GM13976 (cell line): ENCODE data around the gene APMAP.

Source experiments
- DNase-seq: peaks from one replicate; pipeline ENCODE4 v3.0.0; 2012; ENCODE audit warnings: low spot score
- in situ Hi-C: fragments of 300-500 bp; cut with MboI; formaldehyde crosslinking; loops from one replicate; pipeline ENCODE4 v1.12.0; 2022; ENCODE audit warnings: low sequenced_read_pairs, mixed read lengths, inconsistent platforms; ENCODE audit not compliant: unreplicated experiment
- TF ChIP-seq, protein P1 (sequence below): IDR thresholded peaks from 2 replicates; pipeline ENCODE4 v1.5.1; 2012; ENCODE audit warnings: borderline replicate concordance, mild to moderate bottlenecking; ENCODE audit not compliant: insufficient read depth; ENCODE audit errors: extremely low read depth, missing control alignments, control extremely low read depth

The APMAP gene, protein sequence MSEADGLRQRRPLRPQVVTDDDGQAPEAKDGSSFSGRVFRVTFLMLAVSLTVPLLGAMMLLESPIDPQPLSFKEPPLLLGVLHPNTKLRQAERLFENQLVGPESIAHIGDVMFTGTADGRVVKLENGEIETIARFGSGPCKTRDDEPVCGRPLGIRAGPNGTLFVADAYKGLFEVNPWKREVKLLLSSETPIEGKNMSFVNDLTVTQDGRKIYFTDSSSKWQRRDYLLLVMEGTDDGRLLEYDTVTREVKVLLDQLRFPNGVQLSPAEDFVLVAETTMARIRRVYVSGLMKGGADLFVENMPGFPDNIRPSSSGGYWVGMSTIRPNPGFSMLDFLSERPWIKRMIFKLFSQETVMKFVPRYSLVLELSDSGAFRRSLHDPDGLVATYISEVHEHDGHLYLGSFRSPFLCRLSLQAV

DNA sequence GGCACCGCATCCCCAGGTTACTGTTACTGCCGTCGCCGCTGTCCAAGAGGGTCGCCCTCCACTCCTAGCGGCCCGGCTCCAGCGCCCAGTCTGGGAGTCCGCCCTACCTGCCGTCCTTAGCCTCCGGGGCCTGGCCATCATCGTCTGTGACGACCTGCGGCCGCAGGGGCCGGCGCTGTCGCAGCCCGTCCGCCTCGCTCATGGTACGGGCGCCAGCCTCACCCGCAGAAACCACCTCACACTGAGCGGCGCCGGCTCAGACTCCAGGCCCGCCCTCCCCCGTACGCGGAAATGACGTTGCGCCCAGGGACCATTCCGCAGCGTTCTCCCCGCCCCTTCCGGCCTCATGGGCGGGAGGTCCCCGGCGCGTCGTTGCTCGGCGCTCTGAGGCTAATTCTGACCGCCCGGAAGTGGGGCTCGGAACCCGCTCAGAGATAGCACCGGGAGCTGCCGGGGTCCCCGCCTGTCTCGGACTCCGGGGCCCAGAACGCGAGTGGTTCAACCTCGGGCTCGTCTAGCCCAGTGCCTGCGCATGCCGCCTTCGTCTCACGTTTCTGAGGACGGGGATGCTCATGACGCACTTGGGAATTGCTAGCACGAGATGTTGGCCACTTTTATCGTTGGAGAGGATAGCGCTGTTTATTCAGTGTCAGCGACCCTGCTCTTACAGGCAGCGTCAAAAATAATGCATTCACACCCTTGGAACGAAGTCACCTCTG is at the start of gene APMAP:
APMAP (minus strand) TSS at position 265 of the 719 bp plus-strand sequence; CDS start at position 202, 63 bp downstream.
- in situ Hi-C loops: loop anchor here (10.0 kb wide), 2 partner anchors 182 to 412 kb away; partner anchors contain the start of gene GINS1
- DNase-seq: peak; percentile 98
- TF ChIP-seq, protein P1, sequence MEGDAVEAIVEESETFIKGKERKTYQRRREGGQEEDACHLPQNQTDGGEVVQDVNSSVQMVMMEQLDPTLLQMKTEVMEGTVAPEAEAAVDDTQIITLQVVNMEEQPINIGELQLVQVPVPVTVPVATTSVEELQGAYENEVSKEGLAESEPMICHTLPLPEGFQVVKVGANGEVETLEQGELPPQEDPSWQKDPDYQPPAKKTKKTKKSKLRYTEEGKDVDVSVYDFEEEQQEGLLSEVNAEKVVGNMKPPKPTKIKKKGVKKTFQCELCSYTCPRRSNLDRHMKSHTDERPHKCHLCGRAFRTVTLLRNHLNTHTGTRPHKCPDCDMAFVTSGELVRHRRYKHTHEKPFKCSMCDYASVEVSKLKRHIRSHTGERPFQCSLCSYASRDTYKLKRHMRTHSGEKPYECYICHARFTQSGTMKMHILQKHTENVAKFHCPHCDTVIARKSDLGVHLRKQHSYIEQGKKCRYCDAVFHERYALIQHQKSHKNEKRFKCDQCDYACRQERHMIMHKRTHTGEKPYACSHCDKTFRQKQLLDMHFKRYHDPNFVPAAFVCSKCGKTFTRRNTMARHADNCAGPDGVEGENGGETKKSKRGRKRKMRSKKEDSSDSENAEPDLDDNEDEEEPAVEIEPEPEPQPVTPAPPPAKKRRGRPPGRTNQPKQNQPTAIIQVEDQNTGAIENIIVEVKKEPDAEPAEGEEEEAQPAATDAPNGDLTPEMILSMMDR: no peak

DNA sequence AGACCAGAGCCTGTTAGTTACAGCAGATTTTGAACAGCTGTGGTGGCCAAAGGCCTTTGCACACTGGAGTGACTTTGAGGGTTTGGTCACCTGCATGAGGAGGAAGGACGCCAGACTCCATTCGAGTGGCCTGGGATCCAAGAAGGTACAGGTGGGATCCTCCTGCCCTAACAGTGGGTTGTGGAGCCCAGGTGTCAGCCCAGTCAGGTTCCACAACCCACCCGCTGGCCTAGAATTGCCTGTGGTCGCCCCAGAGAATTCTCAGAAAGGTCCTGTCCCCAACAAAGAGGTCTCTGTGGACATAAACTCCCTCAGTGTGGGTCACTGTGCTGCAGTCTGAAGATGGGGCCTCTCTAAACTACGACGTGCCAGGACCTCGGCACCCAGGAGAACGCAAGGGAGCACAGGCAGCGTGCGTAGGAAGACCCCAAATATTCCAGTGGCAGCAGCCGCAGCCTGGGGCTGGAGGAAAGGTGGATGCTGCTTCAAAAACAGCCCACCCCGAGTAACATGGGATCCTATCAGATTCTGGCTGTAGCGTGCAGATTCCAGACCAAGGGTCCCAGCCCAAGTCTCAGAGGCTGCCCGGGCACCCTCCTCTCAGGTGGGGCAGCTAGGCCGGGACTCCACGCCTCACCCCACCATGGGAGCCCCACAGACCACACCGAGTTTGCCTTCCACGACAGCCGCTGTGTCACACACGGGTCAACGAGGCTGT is 49.4 kb upstream of the APMAP start:
- TF ChIP-seq, protein P1: no peak
- in situ Hi-C loops: no loop called here
- DNase-seq: no peak

DNA sequence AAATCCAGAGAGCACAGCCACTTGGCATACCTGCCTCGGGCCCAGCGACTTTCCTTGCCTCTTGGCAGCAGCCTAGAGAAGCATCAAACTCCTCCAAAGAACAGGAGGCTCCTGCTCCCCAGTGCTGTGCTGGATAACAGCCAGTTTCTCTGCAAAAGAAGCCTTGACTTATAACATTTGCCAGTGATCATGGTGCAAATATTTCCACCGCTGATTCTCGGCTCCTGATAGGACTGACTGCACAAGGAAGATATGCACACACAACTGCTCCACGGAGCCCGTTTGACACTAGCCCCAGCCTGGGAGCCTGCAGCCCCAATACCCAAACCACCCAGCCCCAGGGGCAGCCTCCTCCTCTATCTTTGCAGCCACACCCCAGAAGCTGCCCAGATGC is 47.9 kb upstream of the APMAP start:
- in situ Hi-C loops: no loop called here
- TF ChIP-seq, protein P1: no peak
- DNase-seq: no peak

DNA sequence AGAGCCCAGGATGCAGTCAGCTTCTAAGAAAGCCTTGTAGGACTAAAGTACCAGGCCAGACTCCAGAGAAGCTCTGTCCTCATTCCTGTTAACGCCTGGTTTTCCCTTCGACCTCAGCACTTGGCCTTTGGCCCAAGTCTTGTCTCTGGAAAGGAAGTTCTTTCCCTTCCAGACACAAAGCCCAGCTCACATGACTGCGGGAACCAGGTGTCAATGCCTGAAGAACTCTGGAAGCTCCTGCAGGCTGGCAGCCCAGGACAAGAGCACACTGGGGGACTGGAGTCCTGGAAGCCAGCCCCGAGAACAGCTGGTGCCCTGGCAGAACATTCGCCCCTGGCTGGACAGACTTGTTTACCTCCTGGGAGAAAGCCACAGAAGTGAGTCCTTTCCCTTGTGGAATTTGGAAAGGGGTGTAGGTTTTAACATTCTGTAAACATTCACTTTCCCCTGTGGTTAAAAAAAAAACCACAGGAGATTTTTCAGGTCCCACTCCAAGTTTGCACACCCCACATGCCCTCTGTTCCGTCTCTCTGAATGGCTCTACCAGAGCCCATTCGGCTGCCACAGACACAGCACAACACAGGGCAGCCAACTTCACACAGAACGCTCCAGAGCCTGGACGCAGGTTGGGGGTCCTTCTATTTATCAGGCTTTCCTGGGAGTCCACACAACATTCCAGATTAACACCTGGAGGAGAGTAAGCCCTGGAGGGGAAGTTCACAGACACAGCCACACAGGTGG is 47.3 kb upstream of the APMAP start:
- in situ Hi-C loops: no loop called here
- no peak for DNase-seq
- TF ChIP-seq, protein P1: no peak

DNA sequence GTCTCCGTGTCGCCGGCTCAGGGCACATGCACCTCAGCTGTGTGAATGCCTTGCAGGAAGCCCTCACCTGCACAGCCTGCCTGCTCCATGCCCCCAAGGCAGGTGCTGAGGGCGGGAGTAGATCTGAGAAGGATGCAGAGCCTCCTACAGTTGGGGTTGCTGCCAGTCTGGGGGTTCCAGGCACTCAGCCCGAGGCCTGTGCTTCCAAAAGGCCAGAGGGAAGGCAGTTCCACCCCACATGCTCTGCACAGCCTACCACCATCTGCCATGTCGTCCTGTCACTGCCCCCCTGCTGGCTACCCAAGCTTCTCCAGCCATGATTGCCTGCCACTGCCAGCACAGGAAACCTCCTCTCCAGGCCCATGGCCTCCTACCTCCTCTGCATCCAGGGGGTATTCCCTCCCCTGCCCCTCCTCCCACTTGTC is 46.1 kb upstream of the APMAP start:
- TF ChIP-seq, protein P1: no peak
- in situ Hi-C loops: no loop called here
- no peak for DNase-seq

DNA sequence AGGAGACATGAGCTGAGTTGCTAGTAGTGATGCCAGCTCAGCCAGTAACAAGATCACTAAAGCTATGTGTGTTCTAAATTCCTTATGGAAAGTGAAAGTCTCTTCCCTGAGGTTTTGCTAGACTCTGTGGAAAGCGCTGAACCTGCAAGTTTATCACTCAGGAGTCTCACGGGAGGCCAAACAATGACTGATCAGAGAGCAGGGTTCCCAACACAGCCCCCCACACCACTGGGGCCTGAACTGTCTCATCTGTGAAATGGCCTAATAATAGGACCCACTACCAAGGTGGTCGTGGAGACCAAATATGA is 45.5 kb upstream of the APMAP start:
- in situ Hi-C loops: no loop called here
- no peak for DNase-seq
- TF ChIP-seq, protein P1: no peak
